HG03159 (cell line): Measurements from ENCODE around the gene CKAP2L.

Experiments
- ATAC-seq: cut with Tn5 transposase; IDR thresholded peaks from one replicate; pipeline ENCODE4 v1.9.1; 2021; ENCODE audit warnings: mild to moderate bottlenecking, moderate library complexity; ENCODE audit not compliant: unreplicated experiment

Gene CKAP2L

GRCh38 chr2:112765251-112765650 lies 842 bp upstream of the CKAP2L start:
- no peak for ATAC-seq

- ATAC-seq = no peak
These were observed 2.1 kb downstream of the CKAP2L start for GRCh38 chr2:112762276-112762675.

GRCh38 chr2:112760149-112760548 lies 4.3 kb downstream of the CKAP2L start:
- ATAC-seq = no peak

GRCh38 chr2:112758711-112759110 lies 5.7 kb downstream of the CKAP2L start:
- ATAC-seq = no peak

- no peak for ATAC-seq
These were observed 7.1 kb downstream of the CKAP2L start for GRCh38 chr2:112757265-112757664.

- no peak for ATAC-seq
These were observed 8.2 kb downstream of the CKAP2L start for GRCh38 chr2:112756207-112756606.

- ATAC-seq = no peak
These were observed 9.0 kb downstream of the CKAP2L start for GRCh38 chr2:112755444-112755843.

- ATAC-seq = no peak
These were observed 9.8 kb downstream of the CKAP2L start for GRCh38 chr2:112754564-112754963.

- ATAC-seq = no peak
These were observed 11.7 kb downstream of the CKAP2L start for GRCh38 chr2:112752667-112753066.

GRCh38 chr2:112751451-112752197 lies 12.8 kb downstream of the CKAP2L start:
- ATAC-seq = no peak

GRCh38 chr2:112750560-112750843 lies 13.9 kb downstream of the CKAP2L start:
- no peak for ATAC-seq

GRCh38 chr2:112749755-112750559 lies 14.5 kb downstream of the CKAP2L start:
- peak; percentile 72 for ATAC-seq

- ATAC-seq = no peak
These were observed 23.9 kb downstream of the CKAP2L start for GRCh38 chr2:112740527-112740926.

- ATAC-seq = no peak
These were observed 26.7 kb downstream of the CKAP2L start for GRCh38 chr2:112737542-112738232.

- ATAC-seq = no peak
These were observed 30.5 kb downstream of the CKAP2L start for GRCh38 chr2:112733871-112734270.

- ATAC-seq = no peak
These were observed 31.0 kb downstream of the CKAP2L start for GRCh38 chr2:112733456-112733855.

GRCh38 chr2:112731479-112731878 lies 32.9 kb downstream of the CKAP2L start:
- no peak for ATAC-seq

GRCh38 chr2:112730791-112731190 lies 33.6 kb downstream of the CKAP2L start:
- ATAC-seq = no peak

- no peak for ATAC-seq
These were observed 34.2 kb downstream of the CKAP2L start for GRCh38 chr2:112730216-112730615.

GRCh38 chr2:112728378-112729175 lies 35.8 kb downstream of the CKAP2L start:
- ATAC-seq = no peak

- ATAC-seq = no peak
These were observed 36.4 kb downstream of the CKAP2L start for GRCh38 chr2:112728029-112728362.
